Non-pigmented ciliary epithelial cell (primary cell): ENCODE data around the gene CASK.
A peak's percentile ranks its signal among the peaks of the same experiment; 100 is the strongest.

ENCODE experiments used
- DNase-seq: peaks from one replicate; pipeline ENCODE4 v3.0.0-alpha.2; 2010; ENCODE audit warnings: low read depth

Gene CASK, protein sequence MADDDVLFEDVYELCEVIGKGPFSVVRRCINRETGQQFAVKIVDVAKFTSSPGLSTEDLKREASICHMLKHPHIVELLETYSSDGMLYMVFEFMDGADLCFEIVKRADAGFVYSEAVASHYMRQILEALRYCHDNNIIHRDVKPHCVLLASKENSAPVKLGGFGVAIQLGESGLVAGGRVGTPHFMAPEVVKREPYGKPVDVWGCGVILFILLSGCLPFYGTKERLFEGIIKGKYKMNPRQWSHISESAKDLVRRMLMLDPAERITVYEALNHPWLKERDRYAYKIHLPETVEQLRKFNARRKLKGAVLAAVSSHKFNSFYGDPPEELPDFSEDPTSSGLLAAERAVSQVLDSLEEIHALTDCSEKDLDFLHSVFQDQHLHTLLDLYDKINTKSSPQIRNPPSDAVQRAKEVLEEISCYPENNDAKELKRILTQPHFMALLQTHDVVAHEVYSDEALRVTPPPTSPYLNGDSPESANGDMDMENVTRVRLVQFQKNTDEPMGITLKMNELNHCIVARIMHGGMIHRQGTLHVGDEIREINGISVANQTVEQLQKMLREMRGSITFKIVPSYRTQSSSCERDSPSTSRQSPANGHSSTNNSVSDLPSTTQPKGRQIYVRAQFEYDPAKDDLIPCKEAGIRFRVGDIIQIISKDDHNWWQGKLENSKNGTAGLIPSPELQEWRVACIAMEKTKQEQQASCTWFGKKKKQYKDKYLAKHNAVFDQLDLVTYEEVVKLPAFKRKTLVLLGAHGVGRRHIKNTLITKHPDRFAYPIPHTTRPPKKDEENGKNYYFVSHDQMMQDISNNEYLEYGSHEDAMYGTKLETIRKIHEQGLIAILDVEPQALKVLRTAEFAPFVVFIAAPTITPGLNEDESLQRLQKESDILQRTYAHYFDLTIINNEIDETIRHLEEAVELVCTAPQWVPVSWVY

DNA sequence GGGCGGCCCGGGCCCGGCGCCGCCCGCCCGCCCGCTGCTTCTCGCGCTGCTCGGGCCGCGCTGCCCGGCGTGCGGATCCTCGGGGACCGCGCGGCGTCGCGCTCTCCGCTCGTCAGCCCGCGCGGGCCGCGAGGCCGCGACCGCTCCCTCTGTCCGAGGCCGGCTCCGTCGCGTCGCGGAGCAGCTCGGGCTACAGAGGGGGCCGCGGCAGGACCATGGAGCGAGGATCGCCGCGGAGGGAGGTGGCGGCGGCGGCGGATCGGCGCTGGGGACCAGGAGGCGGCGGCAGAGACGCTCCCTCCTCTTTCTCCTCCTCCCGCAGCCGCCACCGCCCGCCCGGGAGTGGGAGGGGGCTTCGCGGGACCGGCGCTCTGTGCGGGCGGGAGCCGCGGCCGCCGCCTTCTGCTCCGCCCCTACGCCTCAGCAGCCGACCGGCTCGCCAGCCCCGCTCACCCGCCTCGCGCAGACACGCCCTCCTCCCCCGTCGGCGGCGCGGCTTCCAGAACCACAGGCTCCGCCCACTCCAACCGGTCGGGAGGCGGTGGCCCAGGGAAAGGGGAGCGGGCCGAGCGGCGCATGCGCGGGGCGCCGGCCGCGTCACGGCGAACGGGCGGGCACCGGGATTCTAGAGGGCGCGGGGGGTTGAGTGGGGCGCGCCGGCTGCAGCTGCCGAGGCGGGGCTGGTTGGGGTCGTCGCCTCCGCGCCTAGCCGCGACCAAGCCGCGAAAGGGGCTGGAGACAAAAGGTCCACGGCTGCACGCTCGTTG lies at the start of gene CASK:
TSS of gene CASK (minus strand) at position 344 of the 767 bp plus-strand sequence. CDS start 566 bp downstream, outside the sequence.
- DNase-seq, result peak; percentile 31

DNA sequence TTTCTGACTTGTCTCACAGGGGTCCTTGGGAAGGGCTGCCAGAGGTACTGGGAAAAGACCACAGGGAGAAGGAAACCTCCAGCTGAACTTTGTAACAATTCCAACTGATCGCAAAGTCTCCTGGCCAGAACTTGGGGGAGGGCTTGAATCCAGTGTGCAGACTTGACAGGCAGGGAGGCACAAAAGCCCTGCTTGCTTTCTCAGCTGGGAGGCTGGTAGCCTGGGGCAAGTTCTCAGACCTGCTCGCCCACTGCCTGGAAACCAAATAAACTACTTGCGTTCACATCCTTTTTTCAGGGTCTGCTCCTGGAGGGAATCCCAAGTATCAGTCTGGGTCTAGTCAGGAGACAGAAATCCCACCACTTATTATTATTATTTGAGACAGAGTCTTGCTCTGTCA lies 48.0 kb upstream of the CASK start:
- DNase-seq, result no peak

DNA sequence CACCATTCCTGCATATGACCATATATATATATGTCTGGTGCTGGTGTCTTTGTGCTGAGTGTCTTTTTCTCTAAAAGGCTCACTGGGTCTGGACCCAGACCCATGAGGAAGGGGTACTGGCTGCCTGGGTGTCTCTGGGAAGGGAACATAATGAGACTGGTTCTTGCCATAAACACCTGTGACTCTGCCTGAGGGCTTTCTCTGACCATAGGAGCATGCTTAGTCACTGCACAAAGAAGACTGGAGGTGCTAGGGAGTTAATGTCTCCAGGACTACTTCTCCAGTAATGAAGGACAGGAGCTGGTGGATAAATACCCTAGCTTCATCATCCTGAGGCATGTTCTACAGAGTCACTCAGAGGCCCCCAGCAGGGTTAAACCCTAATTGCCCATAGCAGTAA lies 47.1 kb upstream of the CASK start:
- DNase-seq, result no peak

DNA sequence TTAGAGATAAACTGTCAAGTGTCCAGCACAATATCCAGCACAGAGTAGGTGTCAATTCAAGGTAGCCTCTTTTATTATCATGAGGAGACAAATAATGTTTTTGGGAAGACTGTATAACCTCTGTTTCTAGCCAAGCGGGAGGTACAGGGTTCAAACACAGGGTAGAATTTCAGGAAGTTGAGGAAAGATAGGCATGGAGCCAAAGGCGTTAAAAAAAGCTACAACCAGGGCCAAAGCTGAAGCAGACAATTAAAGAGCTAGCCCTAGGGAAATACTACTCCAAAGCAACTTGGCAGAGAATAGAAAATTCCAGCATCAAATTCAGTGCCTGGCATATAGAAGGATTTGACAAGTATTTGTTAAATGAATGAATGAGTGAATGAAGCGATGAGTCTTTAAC lies 40.0 kb upstream of the CASK start:
- no peak for DNase-seq

DNA sequence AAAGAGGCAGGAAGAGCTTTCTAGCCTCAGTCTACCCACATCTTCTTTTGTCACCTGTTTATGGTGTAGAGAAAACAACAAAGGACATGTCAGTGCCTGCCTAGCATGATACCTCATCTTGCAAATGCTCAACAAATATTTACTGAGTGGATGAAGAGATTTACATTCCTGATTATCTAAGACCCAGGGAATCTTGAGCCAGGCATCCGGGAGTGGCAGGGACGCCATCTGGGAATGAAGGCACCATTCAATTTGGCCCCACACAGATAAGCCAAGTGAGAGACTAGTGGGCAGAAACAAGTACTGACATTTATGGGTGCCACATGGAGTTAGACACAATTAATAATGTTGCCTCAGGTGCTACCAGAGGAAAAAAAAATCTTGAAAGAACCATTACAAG lies 36.8 kb upstream of the CASK start:
- no peak for DNase-seq

DNA sequence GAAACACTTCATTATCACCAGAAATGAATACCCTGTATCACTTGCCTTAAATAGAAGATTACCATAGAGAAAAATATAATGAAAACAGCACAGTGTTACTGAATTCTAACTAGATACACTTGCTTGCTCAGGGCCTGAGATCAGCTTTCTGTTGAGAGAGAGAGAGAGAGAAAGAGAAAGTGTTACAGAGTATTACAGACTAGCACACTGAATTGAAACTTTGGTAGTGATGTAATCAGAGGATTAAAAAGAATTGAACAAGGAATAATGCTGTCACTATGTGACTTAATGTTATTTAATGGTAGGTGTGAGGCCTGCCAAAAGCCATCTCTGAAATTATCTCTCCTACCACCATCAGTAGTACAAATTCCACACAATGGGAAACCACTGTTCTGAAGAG lies 35.5 kb upstream of the CASK start:
- no peak for DNase-seq

DNA sequence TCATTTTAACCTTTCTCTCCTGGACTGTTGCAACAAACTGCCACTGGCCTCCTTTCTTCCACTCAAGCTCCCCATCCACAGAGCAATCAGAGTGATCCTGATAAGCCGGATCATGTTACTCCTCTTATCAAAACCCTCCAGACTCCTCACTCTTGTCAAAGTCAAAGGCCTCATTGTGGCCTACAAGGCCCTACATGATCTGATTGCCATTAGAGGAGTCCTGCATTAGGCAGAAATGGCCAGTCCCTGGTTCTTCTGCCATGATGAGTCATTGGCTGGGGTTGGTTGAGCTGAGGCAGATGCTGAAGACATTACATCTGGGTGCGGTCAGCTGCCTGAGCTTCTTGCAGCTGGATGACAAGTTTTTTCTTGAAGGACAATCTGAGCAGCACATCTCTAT lies 32.7 kb upstream of the CASK start:
- DNase-seq, result no peak

DNA sequence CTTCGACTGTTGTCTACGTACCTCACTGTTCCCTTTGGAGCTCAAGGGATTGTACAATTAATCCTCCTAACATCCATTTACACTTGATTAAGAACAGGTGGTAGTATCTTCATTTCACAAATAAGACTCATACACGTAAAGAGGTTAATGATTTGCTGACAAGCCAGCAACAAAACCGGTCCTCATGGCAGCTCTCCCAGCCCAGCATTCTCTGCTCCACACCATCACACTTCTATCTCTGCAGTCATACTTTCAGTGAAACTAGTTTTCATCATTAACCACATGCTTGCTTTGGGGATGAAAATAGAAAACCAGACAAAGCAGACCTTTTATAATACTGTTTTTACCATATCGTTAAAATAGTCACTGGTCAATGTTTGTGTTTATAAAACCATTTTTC lies 28.7 kb upstream of the CASK start:
- DNase-seq, result no peak

DNA sequence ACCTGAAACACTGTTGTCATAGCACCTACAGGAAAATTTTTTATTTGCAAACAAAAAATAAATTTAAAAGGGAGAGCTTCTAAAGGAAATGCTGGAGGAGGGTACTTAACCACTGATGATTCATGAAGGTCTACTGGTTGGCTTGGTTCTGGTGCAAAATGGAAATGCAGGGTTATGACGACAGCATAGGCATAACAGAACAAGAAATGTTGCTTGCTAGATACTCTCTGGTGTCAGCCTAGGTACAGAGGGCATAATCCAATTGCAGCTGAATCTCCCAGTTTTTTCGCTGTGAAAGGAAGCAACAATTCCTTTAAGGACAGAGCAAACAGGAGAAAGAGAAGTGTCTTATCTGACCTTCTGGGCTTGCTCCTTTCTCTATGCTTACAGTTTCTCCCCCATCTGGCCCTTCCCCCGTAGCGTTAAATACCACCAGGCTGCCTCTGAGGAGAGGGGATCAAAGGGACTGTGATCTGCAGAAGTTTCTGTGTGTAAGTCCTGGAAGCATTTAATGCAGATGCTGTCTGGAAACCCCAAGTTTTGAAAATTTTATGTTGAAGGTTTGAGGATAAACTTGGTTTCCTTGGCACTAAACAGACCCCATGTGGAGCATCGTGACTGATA lies 23.7 kb upstream of the CASK start:
- no peak for DNase-seq

DNA sequence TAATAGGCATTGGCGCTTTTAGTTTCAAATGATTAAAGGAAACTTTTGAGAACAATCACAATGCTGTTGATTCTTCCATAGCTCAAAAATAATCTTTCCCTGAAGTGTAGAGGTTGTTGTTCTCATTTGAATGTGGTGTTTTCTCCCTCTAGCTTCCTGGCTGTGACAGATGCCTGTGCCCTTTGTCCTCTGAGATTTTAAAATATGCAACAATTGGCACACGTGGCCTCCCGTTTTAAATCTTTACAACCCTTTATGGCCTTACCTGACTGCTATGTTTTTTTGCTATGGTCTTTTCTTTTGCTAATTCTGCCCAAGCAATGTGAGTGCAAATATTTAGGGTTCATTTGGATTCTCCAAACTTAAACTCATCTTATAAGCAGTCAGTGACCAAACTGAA lies 22.9 kb upstream of the CASK start:
- no peak for DNase-seq

DNA sequence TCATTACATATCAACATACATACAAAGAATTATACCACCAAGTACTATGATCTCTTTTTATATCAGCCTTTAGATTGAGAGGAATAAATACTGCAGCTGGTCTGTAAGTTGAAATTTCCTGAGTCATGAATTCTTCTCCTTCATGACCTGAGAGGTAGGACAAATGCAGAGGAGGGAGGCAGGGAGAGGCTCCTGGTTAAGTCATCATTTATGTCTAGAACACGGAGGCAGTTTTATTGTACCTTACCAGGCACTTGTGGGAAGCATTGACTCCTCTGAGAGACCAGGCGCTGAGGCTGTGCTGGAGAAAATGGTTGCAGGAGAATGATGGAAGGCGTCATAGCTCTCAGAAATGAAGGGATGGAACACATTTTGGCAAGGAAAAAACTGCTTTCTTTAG lies 12.5 kb upstream of the CASK start:
- DNase-seq, result no peak

DNA sequence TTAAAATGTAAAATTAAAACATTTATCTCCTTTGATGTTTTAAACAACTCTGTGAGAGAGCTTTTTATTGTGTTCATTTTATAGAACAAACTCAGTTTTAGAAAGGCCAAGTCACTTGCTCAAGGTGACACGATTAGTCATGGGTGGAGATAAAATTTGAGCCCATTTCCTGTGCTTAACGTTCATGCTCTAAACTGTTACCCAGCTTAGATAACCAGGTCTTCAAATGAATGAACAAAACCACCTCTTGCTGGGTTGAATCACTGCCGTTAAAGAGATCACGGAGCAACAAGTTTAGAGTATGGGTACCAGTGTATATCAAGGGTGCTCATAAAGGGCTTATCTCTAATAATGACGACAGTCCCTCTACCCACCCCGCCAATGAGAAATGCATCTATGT lies 10.2 kb upstream of the CASK start:
- no peak for DNase-seq

DNA sequence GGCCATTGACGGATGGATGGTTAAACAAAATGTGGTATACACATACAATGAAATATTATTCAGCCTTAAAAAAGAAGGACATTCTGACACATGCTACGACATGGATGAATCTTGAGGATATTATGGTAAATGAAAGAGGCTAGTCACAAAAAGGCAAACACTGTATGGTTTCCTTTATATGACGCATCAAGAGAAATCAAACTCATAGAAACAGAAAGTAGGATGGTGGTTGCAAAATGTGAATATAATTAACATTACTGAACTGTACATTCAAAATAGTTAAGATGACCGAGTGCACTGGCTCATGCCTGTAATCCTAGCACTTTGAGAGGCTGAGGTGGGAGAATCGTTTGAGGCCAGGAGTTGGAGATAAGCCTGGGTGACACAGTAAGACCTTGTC lies 9.5 kb upstream of the CASK start:
- DNase-seq, result no peak

DNA sequence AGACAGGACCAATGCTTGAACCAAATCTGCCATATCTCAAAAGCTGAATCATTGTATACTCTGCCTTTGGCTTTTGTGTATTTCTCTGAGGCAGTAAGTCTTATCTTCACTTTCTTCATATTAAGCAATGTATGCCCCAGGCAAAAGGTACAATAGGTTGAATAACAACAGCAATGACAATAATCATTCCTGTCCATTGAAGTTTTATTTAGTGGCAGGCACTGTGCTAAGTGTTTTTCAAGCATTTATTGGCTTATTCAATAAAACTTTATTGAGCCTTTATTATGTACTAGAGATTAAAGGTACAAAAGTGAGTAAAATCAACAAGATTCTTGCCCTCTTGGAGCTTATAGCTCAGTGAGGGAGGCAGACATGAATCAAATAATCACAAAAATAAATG lies 8.2 kb upstream of the CASK start:
- DNase-seq, result no peak

DNA sequence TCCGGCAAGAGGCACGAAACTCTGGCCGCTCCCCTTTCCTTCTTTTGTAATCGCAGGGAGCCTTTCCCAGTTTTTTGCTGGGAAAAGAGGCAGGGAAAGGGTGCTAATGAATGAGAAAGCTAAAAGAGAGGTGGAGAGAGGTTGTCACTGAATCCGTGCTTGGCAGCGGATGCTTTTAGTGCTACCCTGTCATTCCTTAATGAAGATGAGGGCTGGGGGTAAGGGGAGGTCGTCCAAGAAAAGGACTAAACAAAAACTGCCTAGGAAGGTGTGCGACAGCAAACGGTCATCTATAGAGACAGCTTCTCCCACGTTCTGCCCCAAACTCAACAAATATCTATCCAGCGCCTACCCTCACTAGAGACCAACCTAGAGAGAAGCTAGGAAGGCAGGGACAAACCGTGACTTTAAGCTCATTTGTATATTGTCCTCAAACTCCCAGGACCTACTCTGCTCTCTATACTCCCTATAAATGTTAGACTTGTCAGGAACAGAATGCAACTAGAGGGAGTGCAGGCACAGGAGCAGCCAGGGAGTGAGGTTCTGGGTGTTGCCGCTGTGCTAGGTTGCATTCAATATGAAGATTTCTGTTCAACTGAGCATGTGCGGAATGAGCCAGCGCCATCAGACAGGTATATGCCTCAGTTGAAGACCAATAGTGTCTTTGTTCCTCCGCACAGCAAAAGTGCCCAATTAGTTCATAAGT lies 777 bp upstream of the CASK start:
- no peak for DNase-seq

DNA sequence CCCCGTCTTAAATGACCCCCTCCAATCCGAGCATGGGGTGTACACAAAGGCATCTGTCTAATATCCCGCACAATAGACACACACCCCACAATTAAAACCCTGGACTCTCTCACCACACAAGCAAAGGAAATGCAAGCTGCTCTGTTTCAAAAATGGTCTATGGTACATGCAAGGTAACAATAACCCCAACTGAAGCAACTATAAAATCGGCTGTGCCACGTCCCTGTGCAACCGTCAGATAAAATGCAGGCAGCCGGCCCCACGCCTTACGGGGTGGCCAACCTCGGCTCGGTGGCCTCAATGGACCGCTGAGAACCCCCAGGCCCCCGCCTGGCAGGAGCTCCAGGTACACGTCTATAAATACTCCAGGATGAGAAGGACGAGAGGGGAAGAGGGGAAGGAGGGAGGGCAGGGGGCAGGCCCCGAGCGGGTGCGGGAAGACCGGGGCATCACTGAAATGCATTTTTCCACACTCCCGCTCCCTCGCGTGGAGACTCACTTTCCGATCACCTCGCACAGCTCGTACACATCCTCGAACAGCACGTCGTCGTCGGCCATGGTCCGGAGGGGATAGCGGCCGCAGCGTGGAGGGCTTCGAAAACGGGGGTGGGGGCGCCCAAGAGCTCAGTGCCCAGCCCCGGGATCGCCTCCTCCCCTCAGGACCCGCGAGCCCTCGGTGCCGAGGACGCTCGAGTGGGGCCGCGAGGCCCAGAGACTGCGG lies 763 bp downstream of the CASK start:
- no peak for DNase-seq

DNA sequence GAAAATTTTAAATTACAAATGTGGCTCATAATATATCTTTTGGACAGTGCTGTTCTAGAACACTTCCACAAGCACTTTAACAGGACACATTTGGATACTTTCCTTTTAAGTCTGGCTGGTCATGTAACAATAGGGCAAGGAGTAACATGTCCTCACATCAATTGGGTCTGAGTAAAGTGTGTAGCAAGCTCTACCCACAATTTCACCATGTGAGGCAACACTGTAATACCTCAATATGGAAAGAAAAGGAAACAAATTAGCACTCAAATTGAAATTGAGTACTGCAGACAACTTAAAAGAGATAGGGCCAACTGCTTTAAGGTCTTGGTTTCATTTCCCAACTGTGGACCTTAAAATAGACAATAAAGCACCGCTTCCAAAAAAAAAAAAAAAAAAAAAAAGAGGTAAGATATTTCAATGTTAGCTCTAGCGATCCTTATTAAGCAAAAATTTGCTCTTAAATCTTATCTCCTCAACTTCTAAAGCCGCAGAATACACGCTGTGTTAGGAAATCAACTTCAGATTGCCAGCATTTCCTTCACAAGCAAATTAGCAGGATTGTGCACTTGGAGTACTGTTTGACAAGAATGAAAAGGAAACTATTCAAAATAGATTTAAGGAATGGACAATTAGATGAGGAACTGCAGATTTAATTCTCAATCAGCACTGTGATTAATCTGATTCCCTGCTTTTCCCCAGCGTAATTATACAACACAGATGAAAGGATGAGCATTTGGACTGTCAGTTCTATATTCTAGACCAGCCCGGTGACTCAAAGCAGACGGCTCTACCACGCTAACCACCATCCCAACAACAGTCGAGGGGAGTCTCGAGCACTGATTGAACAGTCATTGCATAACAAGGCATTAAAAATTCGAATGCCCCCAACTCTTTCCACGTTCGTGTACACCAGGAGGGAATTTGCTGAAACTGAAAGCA lies 1.6 kb downstream of the CASK start:
- no peak for DNase-seq

DNA sequence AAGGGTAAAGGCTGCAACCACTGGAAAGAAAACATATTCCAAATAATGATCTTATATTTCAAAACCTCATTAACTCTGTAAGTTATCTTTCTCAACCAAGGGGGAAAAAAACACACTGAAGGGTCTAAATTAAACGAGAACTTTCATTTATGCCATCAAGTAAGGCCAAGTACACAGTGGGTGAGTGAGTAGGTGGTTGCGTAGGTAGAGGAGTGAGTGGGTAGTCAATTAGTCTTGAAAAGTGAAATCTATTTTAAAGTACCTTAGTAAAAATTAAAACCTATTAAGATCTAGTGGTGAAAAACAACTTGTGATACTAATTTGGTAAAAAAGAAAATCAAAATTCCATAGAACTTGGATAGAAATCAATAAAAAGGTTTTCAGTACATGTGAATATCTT lies 3.5 kb downstream of the CASK start:
- no peak for DNase-seq

DNA sequence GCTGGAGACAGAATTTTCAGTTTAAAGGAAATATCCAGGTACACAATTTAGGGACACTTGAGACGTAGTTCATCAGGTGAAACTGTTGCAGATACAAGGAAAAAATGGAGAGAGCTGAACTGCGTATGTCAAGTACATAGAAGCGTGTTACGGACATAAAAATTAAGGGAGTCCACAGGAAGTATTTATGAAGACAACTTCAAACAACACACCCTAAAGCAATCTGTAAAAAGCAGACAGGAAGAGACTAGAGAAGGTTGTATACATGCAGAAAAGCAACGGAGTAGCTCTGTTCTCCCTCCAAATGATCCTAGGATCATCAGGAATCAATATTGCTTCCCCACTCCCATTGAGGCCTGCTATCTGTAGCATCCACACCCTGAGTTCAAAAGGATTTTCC lies 5.8 kb downstream of the CASK start:
- no peak for DNase-seq

DNA sequence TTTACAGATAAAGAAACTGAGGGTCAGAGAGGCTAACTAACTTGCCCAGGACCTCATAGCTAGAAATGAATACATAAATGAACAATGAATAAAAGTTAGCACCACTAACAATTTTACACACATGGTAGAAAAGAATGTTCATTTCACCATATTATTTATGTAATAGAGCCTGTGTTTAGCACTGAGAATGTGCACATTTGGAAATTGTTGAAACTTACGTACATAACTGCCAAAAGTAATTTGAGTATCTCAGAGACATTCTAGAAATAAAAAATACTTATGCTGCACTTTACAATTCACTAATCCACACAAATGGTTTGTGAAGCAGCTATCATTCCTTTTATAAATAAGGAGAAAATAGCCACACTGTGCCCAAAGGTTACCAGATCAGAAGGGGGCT lies 9.9 kb downstream of the CASK start:
- no peak for DNase-seq
